Sigmoid colon (tissue), 4 donors: Measurements from ENCODE around the gene MLXIP.

Experiments used
- EP300 ChIP-seq, 4 donors: sonication (generic); formaldehyde crosslinking; IDR thresholded peaks; one replicate each; pipeline ENCODE4 v1.6.1; 2017; ENCODE audit warnings: antibody characterized with exemption in 4 of 4
- POLR2A ChIP-seq, 2 donors: fragments of 450-650 bp; IDR thresholded peaks; one replicate each; pipeline ENCODE4 v1.6.1; 2016; ENCODE audit warnings: antibody characterized with exemption in 2 of 2, mild to moderate bottlenecking in 2 of 2, moderate library complexity in 2 of 2
- POLR2AphosphoS5 ChIP-seq, 4 donors: sonication (generic); formaldehyde crosslinking; IDR thresholded peaks; one replicate each; pipeline ENCODE4 v1.6.1; 2017; ENCODE audit warnings: antibody characterized with exemption in 4 of 4
- TF ChIP-seq, protein P1 (sequence below), 4 experiments: fragments of 450-650 bp in 3 of 4; fragments of 200-600 bp in 1 of 4; IDR thresholded peaks; one replicate each; pipeline ENCODE4 v1.5.1; 2016 to 2019; ENCODE audit warnings: antibody characterized with exemption in 4 of 4, mild to moderate bottlenecking in 3 of 4, moderate library complexity in 2 of 4

DNA sequence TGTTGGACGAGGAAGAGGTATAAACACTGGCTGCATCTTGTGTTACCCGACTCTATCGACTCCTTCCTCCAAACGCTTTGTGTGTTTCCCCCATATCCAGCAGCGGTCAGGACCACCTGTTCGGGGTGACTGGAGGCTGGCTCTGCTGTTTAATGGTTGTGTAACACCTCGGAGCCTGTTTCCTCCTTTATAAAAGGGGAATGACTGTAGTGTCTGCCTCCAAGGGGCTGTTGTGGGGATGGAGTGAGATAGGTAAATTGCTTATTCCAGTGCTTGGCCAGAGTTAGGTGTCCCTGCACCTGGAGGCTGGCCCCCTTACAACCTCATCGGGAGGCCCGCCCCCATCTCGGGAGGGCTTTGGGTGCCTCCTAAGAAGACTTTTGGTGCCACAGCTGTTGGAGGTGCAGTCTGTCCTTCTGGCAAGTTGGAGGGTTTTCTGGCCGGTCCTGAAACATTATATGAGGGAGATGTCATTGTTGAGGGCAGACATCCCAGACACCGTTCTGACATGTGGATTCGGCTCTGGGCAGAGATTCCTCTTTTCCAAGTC, 1.1 kb downstream of the MLXIP start:
- TF ChIP-seq POLR2A (IDR thresholded peaks at IDR 0.05) (no peak), EP300 (IDR thresholded peaks at IDR 0.05) (no peak), POLR2AphosphoS5 (IDR thresholded peaks at IDR 0.05) (no peak)
- TF ChIP-seq, protein P1, sequence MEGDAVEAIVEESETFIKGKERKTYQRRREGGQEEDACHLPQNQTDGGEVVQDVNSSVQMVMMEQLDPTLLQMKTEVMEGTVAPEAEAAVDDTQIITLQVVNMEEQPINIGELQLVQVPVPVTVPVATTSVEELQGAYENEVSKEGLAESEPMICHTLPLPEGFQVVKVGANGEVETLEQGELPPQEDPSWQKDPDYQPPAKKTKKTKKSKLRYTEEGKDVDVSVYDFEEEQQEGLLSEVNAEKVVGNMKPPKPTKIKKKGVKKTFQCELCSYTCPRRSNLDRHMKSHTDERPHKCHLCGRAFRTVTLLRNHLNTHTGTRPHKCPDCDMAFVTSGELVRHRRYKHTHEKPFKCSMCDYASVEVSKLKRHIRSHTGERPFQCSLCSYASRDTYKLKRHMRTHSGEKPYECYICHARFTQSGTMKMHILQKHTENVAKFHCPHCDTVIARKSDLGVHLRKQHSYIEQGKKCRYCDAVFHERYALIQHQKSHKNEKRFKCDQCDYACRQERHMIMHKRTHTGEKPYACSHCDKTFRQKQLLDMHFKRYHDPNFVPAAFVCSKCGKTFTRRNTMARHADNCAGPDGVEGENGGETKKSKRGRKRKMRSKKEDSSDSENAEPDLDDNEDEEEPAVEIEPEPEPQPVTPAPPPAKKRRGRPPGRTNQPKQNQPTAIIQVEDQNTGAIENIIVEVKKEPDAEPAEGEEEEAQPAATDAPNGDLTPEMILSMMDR (IDR thresholded peaks at IDR 0.05), result no peak
